OCI-LY3 (cell line): ENCODE results near the gene PSMA7.

Source experiments
- H2AFZ ChIP-seq: fragments of 200-600, 300-600 bp; shearing (Covaris generic); 2 replicates; pipeline ENCODE4 v1.6.0; 2014; ENCODE audit warnings: antibody characterized with exemption, low read depth, low read length
- H3K27ac ChIP-seq: fragments of 200-600, 300-600 bp; sonication (generic); 2 replicates; pipeline ENCODE4 v1.5.1; 2014; ENCODE audit warnings: mild to moderate bottlenecking, low read length, moderate library complexity, mixed read lengths
- H3K27me3 ChIP-seq: fragments of 200-600, 300-600 bp; sonication (generic); 2 replicates; pipeline ENCODE4 v1.6.1; 2014; ENCODE audit warnings: low read depth, low read length, mixed read lengths
- H3K36me3 ChIP-seq: fragments of 200-600, 300-600 bp; sonication (generic); replicated peaks from 2 replicates; pipeline ENCODE3; 2014; ENCODE audit warnings: low read depth, low read length, mixed read lengths
- H3K4me1 ChIP-seq: fragments of 300-600, 200-600 bp; sonication (generic); 2 replicates; pipeline ENCODE4 v1.6.1; 2014; ENCODE audit warnings: low read length, mixed read lengths
- H3K4me2 ChIP-seq: fragments of 200-600, 300-600 bp; sonication (generic); 2 replicates; pipeline ENCODE4 v1.6.1; 2014; ENCODE audit warnings: low read length, mixed read lengths
- H3K4me3 ChIP-seq: fragments of 300-600, 200-600 bp; sonication (generic); 2 replicates; pipeline ENCODE4 v1.5.1; 2014; ENCODE audit warnings: antibody characterized with exemption, mild to moderate bottlenecking, low read length, moderate library complexity
- H3K79me2 ChIP-seq: fragments of 300-600, 200-600 bp; shearing (Covaris generic); 2 replicates; pipeline ENCODE4 v1.6.1; 2014; ENCODE audit warnings: mild to moderate bottlenecking, low read length, mixed read lengths
- H3K9ac ChIP-seq: fragments of 300-600, 200-600 bp; shearing (Covaris generic); 2 replicates; pipeline ENCODE4 v1.6.0; 2014; ENCODE audit warnings: mild to moderate bottlenecking, low read length, moderate library complexity
- H3K9me3 ChIP-seq: fragments of 200-600, 300-600 bp; shearing (Covaris generic); 2 replicates; pipeline ENCODE4 v1.6.1; 2014; ENCODE audit warnings: low read length, mixed read lengths; ENCODE audit not compliant: insufficient read depth
- H4K20me1 ChIP-seq: fragments of 200-600, 300-600 bp; sonication (generic); 2 replicates; pipeline ENCODE4 v1.6.1; 2016; ENCODE audit warnings: low read length, mixed read lengths; ENCODE audit not compliant: insufficient read depth
- EZH2phosphoT487 ChIP-seq: fragments of 200-600 bp; shearing (Covaris generic); IDR thresholded peaks from 2 replicates; pipeline ENCODE4 v1.6.1; 2018; ENCODE audit warnings: antibody characterized with exemption, mixed run types, low read depth
- TF ChIP-seq, protein P1 (sequence below): fragments of 200-600, 300-600 bp; sonication (generic); IDR thresholded peaks from 2 replicates; pipeline ENCODE4 v1.5.1; 2014; ENCODE audit warnings: antibody characterized with exemption, low read length, low read depth

The PSMA7 gene

DNA sequence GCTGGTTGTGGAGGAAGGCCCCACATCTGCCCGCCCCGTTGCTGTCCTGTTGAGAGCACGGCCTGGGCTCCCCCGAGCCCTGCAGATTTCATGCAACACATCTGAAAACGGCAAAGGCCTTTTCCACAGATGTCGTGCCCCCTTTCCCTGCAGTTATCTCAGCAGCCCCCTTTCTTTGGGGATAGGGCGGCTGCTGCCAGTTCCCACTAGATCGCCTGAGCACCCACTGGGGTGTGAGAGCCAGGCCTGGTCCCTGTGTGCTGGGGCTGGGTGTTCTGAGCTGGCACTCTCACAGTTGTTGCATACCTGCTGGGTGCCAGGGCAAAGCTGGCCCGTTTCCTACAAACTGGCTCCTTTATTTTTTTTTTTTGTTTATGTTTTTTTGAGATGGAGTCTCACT, 27.3 kb upstream of the PSMA7 start:
- no peak overlapping the region for H2AFZ ChIP-seq
- no peaks in the 10 kb centered on the region for H3K4me1 ChIP-seq
- H3K4me2 ChIP-seq: no peak overlapping the region
- H3K9ac ChIP-seq: no peak overlapping the region
- H3K4me3 ChIP-seq: no peak overlapping the region
- no peaks in the 10 kb centered on the region for H3K27me3 ChIP-seq
- no peaks in the 10 kb centered on the region for H4K20me1 ChIP-seq
- no peak overlapping the region for H3K27ac ChIP-seq
- H3K9me3 ChIP-seq: no peaks in the 10 kb centered on the region
- no peaks in the 10 kb centered on the region for H3K79me2 ChIP-seq
- no peak for TF ChIP-seq EZH2phosphoT487
- TF ChIP-seq, protein P1, sequence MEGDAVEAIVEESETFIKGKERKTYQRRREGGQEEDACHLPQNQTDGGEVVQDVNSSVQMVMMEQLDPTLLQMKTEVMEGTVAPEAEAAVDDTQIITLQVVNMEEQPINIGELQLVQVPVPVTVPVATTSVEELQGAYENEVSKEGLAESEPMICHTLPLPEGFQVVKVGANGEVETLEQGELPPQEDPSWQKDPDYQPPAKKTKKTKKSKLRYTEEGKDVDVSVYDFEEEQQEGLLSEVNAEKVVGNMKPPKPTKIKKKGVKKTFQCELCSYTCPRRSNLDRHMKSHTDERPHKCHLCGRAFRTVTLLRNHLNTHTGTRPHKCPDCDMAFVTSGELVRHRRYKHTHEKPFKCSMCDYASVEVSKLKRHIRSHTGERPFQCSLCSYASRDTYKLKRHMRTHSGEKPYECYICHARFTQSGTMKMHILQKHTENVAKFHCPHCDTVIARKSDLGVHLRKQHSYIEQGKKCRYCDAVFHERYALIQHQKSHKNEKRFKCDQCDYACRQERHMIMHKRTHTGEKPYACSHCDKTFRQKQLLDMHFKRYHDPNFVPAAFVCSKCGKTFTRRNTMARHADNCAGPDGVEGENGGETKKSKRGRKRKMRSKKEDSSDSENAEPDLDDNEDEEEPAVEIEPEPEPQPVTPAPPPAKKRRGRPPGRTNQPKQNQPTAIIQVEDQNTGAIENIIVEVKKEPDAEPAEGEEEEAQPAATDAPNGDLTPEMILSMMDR: no peak
- H3K36me3 ChIP-seq: no peaks in the 10 kb centered on the region

GRCh38 chr20:62168890-62169435, 25.8 kb upstream of the PSMA7 start:
- Histone ChIP-seq H3K36me3 (no peaks in the 10 kb centered on the region), H3K27ac (no peak overlapping the region)

GRCh38 chr20:62168061-62168460, 24.9 kb upstream of the PSMA7 start:
- no peaks in the 10 kb centered on the region for H3K4me1 ChIP-seq
- TF ChIP-seq, protein P1: no peak
- no peak for TF ChIP-seq EZH2phosphoT487
- H3K79me2 ChIP-seq: no peaks in the 10 kb centered on the region
- H3K4me3 ChIP-seq: no peak overlapping the region
- H3K9me3 ChIP-seq: no peaks in the 10 kb centered on the region
- no peak overlapping the region for H2AFZ ChIP-seq
- H3K27ac ChIP-seq: no peak overlapping the region
- no peaks in the 10 kb centered on the region for H3K36me3 ChIP-seq
- H3K9ac ChIP-seq: no peak overlapping the region
- H3K27me3 ChIP-seq: no peaks in the 10 kb centered on the region
- H3K4me2 ChIP-seq: no peak overlapping the region
- no peaks in the 10 kb centered on the region for H4K20me1 ChIP-seq

More at GRCh38 chr20:62168890-62169435, 25.8 kb upstream of the PSMA7 start:
- H4K20me1 ChIP-seq: no peaks in the 10 kb centered on the region
- H3K27me3 ChIP-seq: no peaks in the 10 kb centered on the region
- no peaks in the 10 kb centered on the region for H3K9me3 ChIP-seq
- no peak overlapping the region for H2AFZ ChIP-seq
- H3K9ac ChIP-seq: no peak overlapping the region
- no peaks in the 10 kb centered on the region for H3K79me2 ChIP-seq
- H3K4me3 ChIP-seq: no peak overlapping the region
- no peaks in the 10 kb centered on the region for H3K4me1 ChIP-seq
- no peak overlapping the region for H3K4me2 ChIP-seq
- TF ChIP-seq EZH2phosphoT487: no peak
- TF ChIP-seq, protein P1: no peak

DNA sequence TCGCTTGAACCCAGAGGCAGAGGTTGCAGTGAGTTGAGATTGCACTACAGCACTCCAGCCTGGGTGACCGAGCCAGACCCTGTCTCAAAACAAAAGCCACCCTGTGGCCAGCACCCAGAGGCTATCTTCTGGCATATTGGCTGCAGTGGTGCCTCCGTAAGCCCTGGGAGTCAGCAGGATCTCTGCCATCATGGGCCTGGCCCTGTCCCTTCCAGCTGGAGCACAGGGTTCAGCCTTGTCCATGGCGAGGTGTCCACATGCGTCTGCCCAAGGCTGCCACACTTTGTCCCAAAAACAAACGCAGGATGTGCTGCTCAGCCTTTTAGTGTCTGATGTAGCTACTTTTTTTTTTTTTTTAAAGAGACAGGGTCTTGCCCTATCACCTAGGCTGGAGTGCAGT, 24.3 kb upstream of the PSMA7 start:
- no peak for TF ChIP-seq EZH2phosphoT487
- TF ChIP-seq, protein P1: no peak
- Histone ChIP-seq H2AFZ (no peak overlapping the region), H3K9ac (no peak overlapping the region), H3K79me2 (no peaks in the 10 kb centered on the region), H4K20me1 (no peaks in the 10 kb centered on the region), H3K4me3 (no peak overlapping the region), H3K36me3 (no peaks in the 10 kb centered on the region), H3K4me2 (no peak overlapping the region), H3K27ac (no peak overlapping the region), H3K27me3 (no peaks in the 10 kb centered on the region), H3K4me1 (no peaks in the 10 kb centered on the region), H3K9me3 (no peaks in the 10 kb centered on the region)
